NB4 (cell line): Measurements from ENCODE around the gene TUBD1.

Experiments
- CTCF ChIP-seq: IDR thresholded peaks from one replicate; pipeline ENCODE4 v1.5.1; 2012; ENCODE audit warnings: low read depth, low read length
- MAX ChIP-seq: IDR thresholded peaks from 2 replicates; pipeline ENCODE4 v1.6.1; 2011; ENCODE audit warnings: low read depth, low read length
- MYC ChIP-seq: IDR thresholded peaks from 2 replicates; pipeline ENCODE4 v1.6.1; 2011; ENCODE audit warnings: low read depth, low read length
- POLR2A ChIP-seq: IDR thresholded peaks from 2 replicates; pipeline ENCODE4 v1.6.1; 2011; ENCODE audit warnings: mild to moderate bottlenecking; ENCODE audit not compliant: insufficient read length; ENCODE audit errors: extremely low read depth

GRCh38 chr17:59869941-59870218 is 22.9 kb downstream of the TUBD1 start:
- TF ChIP-seq CTCF (no peak), MAX (no peak), POLR2A (no peak), MYC (no peak)
